ENCODE measurements around the gene CD244. TPM values are rescaled to one million over a fixed set of nuclear protein-coding genes. Genes with fewer than 3 reads are reported as not detected.
"Not testable (repeated sequence)": the region's sequence is repeated elsewhere in the genome, so short reads cannot be mapped to it uniquely, and the experiment has no call there.

The CD244 gene
- total and polyA plus RNA-seq, 2 donors (not counting 3 experiments of a cell fraction or from before 2014, with no cell fraction given): not detected

- no peak for TF ChIP-seq MAX (IDR thresholded peaks at IDR 0.05; ENCODE audit: insufficient read depth, insufficient read length)
- no peak for TF ChIP-seq CTCF (IDR thresholded peaks at IDR 0.05; ENCODE audit: extremely low read depth in 1 of 2, insufficient read depth in 1 of 2, low read depth in 1 of 2, low read length in 2 of 2)
- TF ChIP-seq GATA2 (IDR thresholded peaks at IDR 0.05; ENCODE audit: insufficient read depth, insufficient read length, low read depth, low read length): no peak
- no peak for TF ChIP-seq POLR2A (IDR thresholded peaks at IDR 0.05; ENCODE audit: low read depth, low read length)
- no peak for TF ChIP-seq POLR2AphosphoS5 (IDR thresholded peaks at IDR 0.05; ENCODE audit: insufficient read depth, low read depth, low read length)
- TF ChIP-seq FOS (IDR thresholded peaks at IDR 0.05; ENCODE audit: borderline replicate concordance, insufficient read depth, low read length): no peak
- TF ChIP-seq JUN (IDR thresholded peaks at IDR 0.05; ENCODE audit: borderline replicate concordance, insufficient read depth, insufficient read length, low read depth): no peak
- Histone ChIP-seq H3K9me3 (replicated peaks; ENCODE audit: control insufficient read depth, insufficient read depth, low read length) (no peaks in the 10 kb centered on the region), H3K9ac (replicated peaks; ENCODE audit: extremely low read depth, insufficient read depth, low read length) (no peak overlapping the region), H3K36me3 (ENCODE audit: control insufficient read depth in 2 of 2, extremely low read depth in 1 of 2, insufficient read depth in 2 of 2, low read length in 2 of 2) (no peaks in the 10 kb centered on the region), H4K20me1 (replicated peaks; ENCODE audit: control insufficient read depth, extremely low read depth, insufficient read depth, low read length) (no peaks in the 10 kb centered on the region), H3K79me2 (ENCODE audit: control insufficient read depth, insufficient read depth, low read length) (no peaks in the 10 kb centered on the region), H3K4me2 (ENCODE audit: insufficient read depth, low read length) (no peak overlapping the region), H3K4me1 (ENCODE audit: control insufficient read depth, extremely low read depth, insufficient read depth, low read length) (no peaks in the 10 kb centered on the region), H2AFZ (ENCODE audit: low read depth, low read length) (no peak overlapping the region), H3K4me3 (replicated peaks in 1 of 3; ENCODE audit: insufficient read depth in 1 of 3, low read depth in 1 of 3, low read length in 3 of 3) (no peak overlapping the region), H3K27me3 (ENCODE audit: control insufficient read depth in 2 of 2, insufficient read depth in 2 of 2, low read length in 2 of 2) (no peaks in the 10 kb centered on the region), H3K9me1 (replicated peaks; ENCODE audit: control insufficient read depth, extremely low read depth, insufficient read depth, low read length) (no peaks in the 10 kb centered on the region), H3K27ac (ENCODE audit: insufficient read depth, low read depth, low read length) (no peak overlapping the region)
- intact Hi-C loops (cut with micrococcal nuclease) (no loop called here), dilution Hi-C loops (cut with MboI; ENCODE audit: extremely low pct_ligation_motif_present, low sequenced_read_pairs) (no loop called here)
- ChIA-PET POLR2A (no interaction called here), CTCF (interaction anchor here (0.7 kb wide), 2 partner anchors 12 kb away, joined by 3 read pairs; no protein-coding TSS in a partner anchor)
- no TSS peak for BruUV-seq (replicated peaks)
- FAIRE-seq (no peak), DNase-seq (ENCODE audit: low read depth, low spot score) (peak; percentile 60)
Observed at GRCh38 chr1:160904783-160905616, 42.3 kb upstream of the CD244 start.

GRCh38 chr1:160902251-160902650 lies 39.6 kb upstream of the CD244 start:
- DNase-seq (ENCODE audit: low read depth, low spot score); intact Hi-C loops (cut with micrococcal nuclease); CTCF ChIA-PET; H3K36me3 ChIP-seq (ENCODE audit: control insufficient read depth in 2 of 2, extremely low read depth in 1 of 2, insufficient read depth in 2 of 2, low read length in 2 of 2); H3K4me3 ChIP-seq (replicated peaks in 1 of 3; ENCODE audit: insufficient read depth in 1 of 3, low read depth in 1 of 3, low read length in 3 of 3); H3K9ac ChIP-seq (replicated peaks; ENCODE audit: extremely low read depth, insufficient read depth, low read length); H3K9me1 ChIP-seq (replicated peaks; ENCODE audit: control insufficient read depth, extremely low read depth, insufficient read depth, low read length); POLR2A ChIA-PET; BruUV-seq (replicated peaks); H3K79me2 ChIP-seq (ENCODE audit: control insufficient read depth, insufficient read depth, low read length); H3K9me3 ChIP-seq (replicated peaks; ENCODE audit: control insufficient read depth, insufficient read depth, low read length); H3K4me1 ChIP-seq (ENCODE audit: control insufficient read depth, extremely low read depth, insufficient read depth, low read length); H2AFZ ChIP-seq (ENCODE audit: low read depth, low read length); H3K27me3 ChIP-seq (ENCODE audit: control insufficient read depth in 2 of 2, insufficient read depth in 2 of 2, low read length in 2 of 2); H4K20me1 ChIP-seq (replicated peaks; ENCODE audit: control insufficient read depth, extremely low read depth, insufficient read depth, low read length); H3K4me2 ChIP-seq (ENCODE audit: insufficient read depth, low read length); H3K27ac ChIP-seq (ENCODE audit: insufficient read depth, low read depth, low read length); dilution Hi-C loops (cut with MboI; ENCODE audit: extremely low pct_ligation_motif_present, low sequenced_read_pairs); FAIRE-seq: not testable (repeated sequence)

Measured in endothelial cell of umbilical vein (primary cell).